Dermis blood vessel endothelial cell (primary cell): ENCODE data around the gene PTPRG. TPM values are rescaled to one million over a fixed set of nuclear protein-coding genes. Genes with fewer than 3 reads are reported as not detected.

Experiments used
- DNase-seq: peaks from one replicate; pipeline ENCODE4 v3.0.0; 2010
- total RNA-seq: library from RNA; depleted of rRNA; stranded (reverse); fragments of >200 nt; gene quantifications from 2 replicates; pipeline ENCODE4 v1.2.3, GENCODE V29; 2014

Gene PTPRG
- total RNA-seq, 1 donor from 2014 or later, result 26.0 TPM

DNA sequence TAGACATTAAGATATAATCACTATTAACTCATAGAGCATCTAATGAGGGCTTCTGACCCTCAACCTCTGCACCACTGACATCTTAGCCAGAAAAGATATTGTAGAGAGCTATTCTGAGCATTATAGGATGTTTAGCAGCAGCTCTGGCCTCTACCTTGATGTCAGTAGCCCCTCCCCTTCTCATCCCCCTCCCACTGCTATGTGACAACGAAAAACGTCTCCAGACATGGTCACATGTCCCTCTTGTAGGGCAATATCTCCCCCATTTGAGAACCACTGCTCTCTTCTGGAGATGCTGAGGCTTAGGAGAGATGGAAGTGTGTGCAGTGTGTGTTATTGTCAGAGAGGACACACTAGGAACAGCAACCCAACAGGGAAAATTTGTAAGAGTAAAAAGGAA, 569.7 kb downstream of the PTPRG start:
- no peak for DNase-seq

DNA sequence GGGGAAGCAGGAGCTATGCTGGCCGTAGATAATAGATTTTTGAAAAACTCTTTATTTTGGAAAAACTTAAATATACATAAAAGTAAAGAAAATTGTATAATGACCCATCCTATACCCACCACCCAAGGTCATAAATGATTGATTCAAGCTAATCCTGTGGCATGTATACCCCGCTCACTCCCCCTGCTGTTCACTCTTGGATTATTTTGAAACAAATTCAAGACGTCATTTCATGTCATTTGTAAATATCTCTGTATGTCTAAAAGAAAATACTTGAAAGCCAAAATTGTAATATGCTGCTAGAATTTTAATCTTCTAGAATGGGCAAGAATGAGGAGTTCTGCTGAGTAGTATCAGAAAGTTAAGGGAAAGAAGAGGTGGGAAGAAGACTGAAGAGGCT, 570.2 kb downstream of the PTPRG start:
- DNase-seq, result peak; percentile 58

DNA sequence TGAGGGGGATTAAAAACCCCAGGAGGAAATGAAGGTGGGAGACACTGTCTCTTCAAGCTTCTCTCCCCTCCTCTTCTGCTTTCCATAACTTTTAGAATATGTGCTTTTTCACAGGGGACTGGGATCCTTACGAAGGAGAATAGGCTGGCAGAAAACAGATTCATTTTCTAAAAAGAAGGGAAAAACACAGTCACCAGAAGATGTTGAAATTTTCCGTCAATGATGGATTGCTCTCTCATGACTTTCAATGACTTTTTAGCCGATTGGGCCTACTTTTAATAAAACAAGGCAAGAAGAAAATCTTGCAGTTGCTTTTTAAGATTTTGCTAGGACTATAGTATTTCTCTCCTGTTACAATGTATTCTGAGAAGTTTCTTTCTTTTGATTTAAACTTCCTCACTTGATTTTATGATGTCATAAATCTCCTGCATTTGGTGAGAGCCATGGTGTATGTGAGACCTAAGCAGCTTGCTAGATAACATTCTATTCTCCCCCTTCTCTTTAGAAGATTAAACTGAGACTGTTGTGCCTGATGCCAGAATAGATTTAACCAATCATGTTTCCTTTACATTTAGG, 570.7 kb downstream of the PTPRG start:
- DNase-seq, result no peak

DNA sequence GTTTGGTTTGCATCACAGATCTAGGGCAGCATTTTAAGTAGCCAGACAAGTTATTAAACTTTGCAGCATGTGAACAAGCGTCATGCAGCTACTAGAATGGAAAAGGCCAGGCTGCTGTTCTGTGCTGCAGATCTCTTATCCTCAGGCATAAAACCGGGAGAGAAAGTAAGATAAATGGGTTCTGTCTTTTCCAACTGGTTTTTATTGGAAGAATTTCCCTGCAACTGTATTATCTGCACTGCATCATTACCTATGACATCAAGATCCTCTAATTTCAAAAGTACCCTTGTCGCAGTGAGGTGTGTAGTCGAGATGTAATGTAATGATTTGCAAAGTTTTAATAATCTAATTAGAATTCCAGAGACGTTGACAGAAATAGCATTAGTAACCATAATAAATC, 571.6 kb downstream of the PTPRG start:
- DNase-seq, result no peak

DNA sequence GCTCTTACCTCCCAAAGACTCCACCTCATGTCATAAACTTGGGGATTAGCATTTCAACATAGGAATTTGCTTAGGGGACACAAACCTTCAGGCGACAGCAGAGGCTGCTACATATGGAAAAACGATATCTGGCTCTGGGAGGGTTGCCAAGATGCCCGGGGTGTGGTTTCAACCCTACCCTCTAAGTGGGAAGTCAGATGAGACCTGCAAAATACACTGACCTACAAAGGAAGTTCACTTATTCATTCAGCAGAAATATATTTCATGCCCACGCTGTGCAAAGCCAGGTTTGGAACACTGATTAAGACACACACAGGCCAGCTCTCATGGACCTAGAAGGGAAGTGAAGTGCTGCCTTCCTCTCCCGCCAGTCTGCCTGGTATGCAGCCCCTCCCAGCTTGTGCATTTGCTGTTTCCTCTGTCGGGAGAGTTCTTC, 572.7 kb downstream of the PTPRG start:
- DNase-seq, result peak; percentile 63

DNA sequence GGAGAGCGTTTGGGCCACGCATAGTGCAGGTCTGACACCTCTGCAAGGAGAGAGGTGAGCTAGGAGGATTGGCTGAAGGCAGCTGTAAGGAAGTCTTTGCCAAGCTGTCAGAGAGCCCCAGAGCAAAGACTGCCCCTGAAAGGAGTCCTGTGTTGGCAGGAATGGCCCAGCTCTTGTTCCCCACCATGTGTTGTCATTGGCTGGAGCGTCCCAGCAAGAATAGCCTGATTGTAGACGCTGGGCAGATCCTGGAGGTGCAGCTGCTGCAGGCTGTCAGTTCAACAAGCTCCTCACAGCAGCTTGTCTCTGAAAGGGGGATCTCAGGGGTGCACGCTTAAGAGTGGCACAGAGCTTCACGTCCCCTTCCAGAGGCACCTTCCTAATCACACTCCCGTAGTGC, 574.4 kb downstream of the PTPRG start:
- no peak for DNase-seq

DNA sequence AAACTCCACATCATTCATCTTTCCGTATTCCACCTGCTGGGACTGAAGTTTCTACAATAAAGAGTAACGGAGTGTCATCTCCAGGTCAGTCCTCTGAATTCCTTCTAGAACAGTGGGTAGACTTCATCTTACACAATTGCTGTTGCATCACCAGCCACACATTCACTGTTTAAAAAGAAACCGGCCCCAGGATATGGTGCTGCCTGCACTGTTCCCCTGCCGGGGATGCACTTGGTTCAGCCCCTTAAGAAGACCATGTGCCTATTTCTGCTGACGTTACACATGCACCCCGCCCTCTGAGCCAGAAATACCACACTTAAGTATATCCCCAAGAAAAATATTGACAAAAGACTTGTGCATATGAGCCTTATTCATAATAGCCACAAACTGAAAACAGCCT, 578.6 kb downstream of the PTPRG start:
- DNase-seq, result no peak

DNA sequence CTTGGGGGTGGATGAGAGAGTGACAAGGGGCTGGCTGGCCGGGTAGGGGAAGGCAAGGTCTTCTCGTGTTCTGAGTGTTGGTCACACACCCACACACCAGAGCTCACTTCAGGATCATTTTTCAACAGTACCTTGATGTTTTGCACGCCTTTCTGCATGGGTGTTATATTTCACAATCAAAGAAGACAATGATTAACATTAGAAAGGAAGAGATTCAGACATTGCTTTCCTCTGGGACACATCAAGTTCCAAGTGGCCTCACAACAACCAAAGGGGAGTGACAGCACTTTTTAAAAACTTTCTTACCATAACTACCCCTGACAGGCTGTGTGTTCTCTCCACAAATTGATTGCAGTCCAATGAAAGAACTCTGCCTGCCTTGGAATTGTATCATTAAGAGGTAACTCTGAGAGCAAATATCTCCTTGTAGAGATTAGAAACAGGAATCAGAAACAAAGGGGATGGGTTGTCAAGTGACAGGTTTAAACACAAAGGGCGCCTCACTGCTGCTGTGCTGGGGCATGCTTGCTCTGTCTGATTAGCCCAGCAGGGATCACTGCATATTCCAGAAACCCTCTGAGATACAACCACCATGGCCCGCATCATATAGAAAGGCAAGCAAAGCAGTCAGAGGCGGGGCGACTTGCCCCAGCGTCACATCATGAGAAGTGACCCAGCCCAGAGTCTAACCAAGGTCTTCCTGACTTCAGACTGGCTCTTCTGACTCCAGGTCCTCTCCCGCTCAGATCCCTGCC, 581.1 kb downstream of the PTPRG start:
- DNase-seq, result no peak

DNA sequence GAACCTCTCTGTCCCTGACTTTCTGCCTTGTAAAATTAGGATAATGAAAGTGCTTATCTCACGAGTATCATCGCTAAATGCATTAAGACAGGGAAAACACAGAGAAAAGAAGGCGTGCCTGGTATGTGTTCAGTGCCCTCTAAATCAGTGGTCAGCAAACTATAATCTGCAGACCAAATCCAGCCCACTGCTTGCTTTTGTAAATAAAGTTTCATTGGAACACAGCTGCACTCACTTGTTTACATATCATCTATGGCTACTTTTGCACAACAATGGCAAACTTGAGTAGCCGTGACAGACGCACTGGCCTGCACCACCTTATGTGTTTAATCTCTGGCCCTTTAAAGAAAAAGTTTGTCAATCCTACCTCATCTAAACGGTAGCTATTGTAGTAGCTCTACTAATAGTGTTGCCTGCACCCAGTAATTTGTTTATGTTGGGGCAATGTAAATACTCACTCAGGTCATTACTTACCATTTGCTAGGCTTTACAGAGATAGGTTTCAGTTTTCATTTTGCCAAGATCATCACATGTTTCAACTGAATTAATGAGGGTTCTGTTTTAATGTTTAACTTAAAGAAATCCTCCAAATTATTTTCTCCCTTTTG, 582.6 kb downstream of the PTPRG start:
- DNase-seq, result peak; percentile 23

DNA sequence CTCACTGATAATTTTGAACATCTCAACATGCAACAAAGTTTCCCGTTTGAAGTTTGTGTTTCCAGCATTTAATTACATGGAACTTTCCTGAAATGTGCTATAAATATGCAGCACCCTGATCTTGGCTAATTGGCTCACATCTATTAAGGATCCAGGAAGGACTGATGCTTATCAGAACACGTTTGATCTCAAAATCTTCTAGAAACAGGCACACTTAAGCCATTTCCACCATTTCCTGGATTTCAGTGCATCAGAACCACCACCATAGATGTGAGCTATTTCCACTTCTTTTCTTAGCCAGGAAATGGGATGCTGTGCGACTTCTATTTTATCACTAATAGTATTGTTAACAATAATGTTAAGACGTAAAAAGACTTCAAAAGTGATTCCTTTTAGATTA, 583.1 kb downstream of the PTPRG start:
- peak; percentile 81 for DNase-seq

DNA sequence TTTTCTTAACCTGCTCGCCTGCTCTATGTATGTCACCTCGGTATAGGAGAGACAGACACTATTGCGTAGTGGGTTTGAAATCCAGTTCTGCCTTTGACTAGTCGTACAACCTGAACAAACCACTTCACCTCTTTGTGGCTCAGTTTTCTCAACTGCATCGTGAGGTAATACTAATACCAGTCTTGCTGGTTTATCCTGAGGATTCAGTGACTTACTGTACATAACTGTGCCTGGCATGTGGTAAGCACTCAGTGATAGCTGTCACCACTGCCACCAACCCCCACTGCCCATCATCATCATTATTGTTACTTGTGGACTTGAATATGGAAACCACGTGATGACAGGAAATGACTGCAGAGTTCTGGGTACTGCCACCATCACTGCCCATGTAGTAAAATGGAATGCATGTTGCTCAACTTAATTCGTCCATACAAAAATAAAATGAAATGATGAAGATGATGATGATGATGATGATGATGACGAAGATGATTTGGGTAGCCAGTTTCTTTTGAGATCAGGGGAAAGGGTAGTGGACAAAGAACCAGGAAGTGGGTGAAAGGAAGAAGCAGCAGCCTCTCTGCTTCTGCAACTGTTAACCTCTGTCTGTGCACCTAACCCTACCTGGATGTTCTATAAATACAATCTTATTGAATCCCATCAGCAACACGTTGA, 583.9 kb downstream of the PTPRG start:
- DNase-seq, result peak; percentile 28

GRCh38 chr3:62149539-62149938, 588.2 kb downstream of the PTPRG start:
- no peak for DNase-seq

GRCh38 chr3:62149962-62150361, 588.6 kb downstream of the PTPRG start:
- DNase-seq, result no peak

DNA sequence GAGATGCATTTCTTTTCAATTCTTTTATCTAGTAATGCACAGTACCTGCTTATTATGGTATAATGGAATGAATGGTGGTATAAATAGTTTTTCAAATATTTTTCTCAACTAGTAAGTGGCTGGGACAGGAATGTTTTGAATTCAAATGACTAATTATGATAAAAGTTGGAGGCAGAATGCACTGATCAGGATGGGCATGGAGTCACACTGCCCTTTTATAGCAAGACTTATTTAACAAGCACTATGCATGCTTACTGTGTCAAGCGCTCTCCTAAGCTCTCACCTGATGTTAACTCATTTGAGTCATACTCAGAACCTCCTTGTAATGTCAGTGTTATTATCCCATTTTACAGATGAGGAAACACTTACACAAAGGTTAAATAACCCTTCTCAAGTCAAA, 590.2 kb downstream of the PTPRG start:
- DNase-seq, result no peak

- no peak for DNase-seq
Measured at GRCh38 chr3:62153231-62153630, 591.9 kb downstream of the PTPRG start.

GRCh38 chr3:62154457-62155148, 593.2 kb downstream of the PTPRG start:
- DNase-seq, result no peak

DNA sequence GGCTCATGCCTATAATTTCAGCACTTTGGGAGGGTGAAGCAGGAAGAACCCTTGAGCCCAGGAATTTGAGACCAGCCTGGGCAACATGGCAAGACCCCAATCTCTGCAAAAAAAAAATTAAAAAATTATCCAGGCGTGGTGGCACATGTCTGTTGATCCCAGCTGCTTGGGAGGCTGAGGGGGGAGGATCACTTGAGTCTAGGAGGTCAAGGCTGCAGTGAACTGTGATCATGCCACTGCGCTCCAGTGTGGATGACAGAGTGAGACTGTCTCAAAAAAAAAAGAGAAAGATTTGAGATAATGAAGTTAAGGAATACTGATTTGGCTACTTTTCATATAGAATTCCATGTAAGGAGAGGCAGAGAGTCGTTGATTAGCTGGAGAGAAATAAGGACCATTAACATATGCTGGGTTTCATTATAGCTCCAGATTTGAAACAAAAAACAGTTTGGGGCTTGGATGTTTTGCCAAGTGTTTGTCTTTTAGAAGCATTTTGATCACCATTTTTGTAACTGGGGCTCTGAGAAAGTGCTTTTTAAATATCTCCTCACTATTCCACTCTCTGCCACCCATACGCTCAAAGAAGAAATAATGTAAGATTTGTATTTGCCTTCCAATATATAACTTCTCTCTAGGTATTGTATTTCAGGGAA, 597.8 kb downstream of the PTPRG start:
- no peak for DNase-seq

DNA sequence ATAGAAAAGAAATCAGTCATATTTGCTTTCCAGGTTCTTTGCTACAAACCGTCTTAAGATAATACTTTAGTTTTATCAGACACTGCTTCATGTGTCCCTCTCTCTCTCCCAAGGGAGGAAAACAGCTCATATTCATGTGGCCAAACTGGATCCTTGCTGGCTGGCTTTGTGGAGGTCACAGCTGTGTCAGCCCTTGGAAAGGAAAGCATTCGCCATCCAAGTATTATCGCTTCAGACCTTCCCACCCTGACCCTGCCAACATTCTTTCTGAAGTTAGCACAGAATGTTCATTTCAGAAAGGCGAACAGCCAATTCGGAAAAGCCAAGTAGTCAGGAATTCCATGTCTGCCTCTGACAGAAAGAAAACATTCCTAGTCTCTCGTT, 598.3 kb downstream of the PTPRG start:
- peak; percentile 90 for DNase-seq

GRCh38 chr3:62161371-62161770, 600.0 kb downstream of the PTPRG start:
- peak; percentile 69 for DNase-seq

- DNase-seq, result no peak
Measured at GRCh38 chr3:62164196-62164595, 602.8 kb downstream of the PTPRG start.

GRCh38 chr3:62164746-62165145, 603.4 kb downstream of the PTPRG start:
- DNase-seq, result no peak

GRCh38 chr3:62167566-62168262, 606.3 kb downstream of the PTPRG start:
- DNase-seq, result no peak
